ENCODE results near the gene EXOC4. TPM values are rescaled to one million over a fixed set of nuclear protein-coding genes. Genes with fewer than 3 reads are reported as not detected.

The EXOC4 gene
- total RNA-seq, 2 donors from 2014 or later: 52.4 to 74.0 TPM

- no peaks in the 10 kb centered on the region for H3K9me3 Mint-ChIP-seq
- no peak for DNase-seq (ENCODE audit: low spot score in 2 of 2)
- H3K36me3 Mint-ChIP-seq: no peaks in the 10 kb centered on the region
- no peak overlapping the region for H3K27ac Mint-ChIP-seq
- ATAC-seq: no peak
These were observed 250.1 kb downstream of the EXOC4 start for GRCh38 chr7:133502972-133503371.

GRCh38 chr7:133504825-133505224 is 251.9 kb downstream of the EXOC4 start:
- no peak for DNase-seq (ENCODE audit: low spot score in 2 of 2)
- no peak overlapping the region for H3K27ac Mint-ChIP-seq
- peaks cover 9 to 11% of the 10 kb centered on the region in 2 donors for H3K36me3 Mint-ChIP-seq
- ATAC-seq: no peak
- H3K9me3 Mint-ChIP-seq: peaks cover 4 to 9% of the 10 kb centered on the region in 2 donors

- no peak overlapping the region for H3K27ac Mint-ChIP-seq
- H3K36me3 Mint-ChIP-seq: peaks cover 9 to 24% of the 10 kb centered on the region in 2 donors
- ATAC-seq: no peak
- peaks cover 8 to 17% of the 10 kb centered on the region in 2 donors for H3K9me3 Mint-ChIP-seq
- no peak for DNase-seq (ENCODE audit: low spot score in 2 of 2)
These were observed 256.9 kb downstream of the EXOC4 start for GRCh38 chr7:133509822-133510221.

- H3K36me3 Mint-ChIP-seq: peaks cover 9 to 24% of the 10 kb centered on the region in 2 donors
- no peak for DNase-seq (ENCODE audit: low spot score in 2 of 2)
- H3K9me3 Mint-ChIP-seq: peaks cover 8 to 17% of the 10 kb centered on the region in 2 donors
- ATAC-seq: no peak
- H3K27ac Mint-ChIP-seq: no peak overlapping the region
These were observed 257.6 kb downstream of the EXOC4 start for GRCh38 chr7:133510326-133511055.

GRCh38 chr7:133511252-133511651 is 258.4 kb downstream of the EXOC4 start:
- Mint-ChIP-seq H3K9me3 (peaks cover 8 to 17% of the 10 kb centered on the region in 2 donors), H3K36me3 (peaks cover 9 to 24% of the 10 kb centered on the region in 2 donors), H3K27ac (no peak overlapping the region)
- DNase-seq (ENCODE audit: low spot score in 2 of 2): no peak
- no peak for ATAC-seq

- no peak overlapping the region for H3K27ac Mint-ChIP-seq
- H3K9me3 Mint-ChIP-seq: peaks cover 8 to 17% of the 10 kb centered on the region in 2 donors
- ATAC-seq (no peak), DNase-seq (ENCODE audit: low spot score in 2 of 2) (no peak)
- H3K36me3 Mint-ChIP-seq: peaks cover 9 to 24% of the 10 kb centered on the region in 2 donors
These were observed 258.8 kb downstream of the EXOC4 start for GRCh38 chr7:133511708-133512107.

- Mint-ChIP-seq H3K27ac (peak overlapping the region in 1 of 2 donors; percentile 79), H3K9me3 (peaks cover 13 to 17% of the 10 kb centered on the region in 2 donors), H3K36me3 (peaks cover 10 to 24% of the 10 kb centered on the region in 2 donors)
- DNase-seq (ENCODE audit: low spot score in 2 of 2) (no peak), ATAC-seq (no peak)
These were observed 259.7 kb downstream of the EXOC4 start for GRCh38 chr7:133512560-133512959.

GRCh38 chr7:133513608-133514007 is 260.7 kb downstream of the EXOC4 start:
- Mint-ChIP-seq H3K36me3 (peaks cover 8 to 19% of the 10 kb centered on the region in 2 donors), H3K27ac (no peak overlapping the region), H3K9me3 (peaks cover 9 to 11% of the 10 kb centered on the region in 2 donors)
- DNase-seq (ENCODE audit: low spot score in 2 of 2) (no peak), ATAC-seq (no peak)

GRCh38 chr7:133514551-133514950 is 261.7 kb downstream of the EXOC4 start:
- Mint-ChIP-seq H3K27ac (no peak overlapping the region), H3K9me3 (peaks cover 9 to 10% of the 10 kb centered on the region in 2 donors), H3K36me3 (peaks cover 5 to 16% of the 10 kb centered on the region in 2 donors)
- DNase-seq (ENCODE audit: low spot score in 2 of 2) (no peak), ATAC-seq (no peak)

GRCh38 chr7:133517766-133518165 is 264.9 kb downstream of the EXOC4 start:
- peak in 1 of 2 donors; percentile 7 for ATAC-seq
- H3K36me3 Mint-ChIP-seq: peaks cover 5 to 6% of the 10 kb centered on the region in 2 donors

GRCh38 chr7:133518718-133519117 is 265.8 kb downstream of the EXOC4 start:
- Mint-ChIP-seq H3K9me3 (peaks cover 0 to 6% of the 10 kb centered on the region in 2 donors), H3K27ac (no peak overlapping the region), H3K36me3 (peaks cover 5 to 6% of the 10 kb centered on the region in 2 donors)
- DNase-seq (ENCODE audit: low spot score in 2 of 2): no peak
- no peak for ATAC-seq

More at GRCh38 chr7:133517766-133518165, 264.9 kb downstream of the EXOC4 start:
- peaks cover 0 to 6% of the 10 kb centered on the region in 2 donors for H3K9me3 Mint-ChIP-seq
- no peak overlapping the region for H3K27ac Mint-ChIP-seq
- DNase-seq (ENCODE audit: low spot score in 2 of 2): no peak

- no peak for DNase-seq (ENCODE audit: low spot score in 2 of 2)
- no peak overlapping the region for H3K27ac Mint-ChIP-seq
- H3K9me3 Mint-ChIP-seq: peaks cover 0 to 6% of the 10 kb centered on the region in 2 donors
- ATAC-seq: no peak
- H3K36me3 Mint-ChIP-seq: peaks cover 5 to 6% of the 10 kb centered on the region in 2 donors
These were observed 267.4 kb downstream of the EXOC4 start for GRCh38 chr7:133520248-133520647.

GRCh38 chr7:133522501-133522900 is 269.6 kb downstream of the EXOC4 start:
- H3K9me3 Mint-ChIP-seq: no peaks in the 10 kb centered on the region
- H3K27ac Mint-ChIP-seq: no peak overlapping the region
- ATAC-seq (no peak), DNase-seq (ENCODE audit: low spot score in 2 of 2) (no peak)
- peaks cover 5 to 6% of the 10 kb centered on the region in 2 donors for H3K36me3 Mint-ChIP-seq

GRCh38 chr7:133528796-133529195 is 275.9 kb downstream of the EXOC4 start:
- DNase-seq (ENCODE audit: low spot score in 2 of 2): no peak
- Mint-ChIP-seq H3K9me3 (no peaks in the 10 kb centered on the region), H3K36me3 (peaks cover 0 to 5% of the 10 kb centered on the region in 2 donors), H3K27ac (no peak overlapping the region)
- ATAC-seq: no peak

GRCh38 chr7:133529861-133530260 is 277.0 kb downstream of the EXOC4 start:
- ATAC-seq: no peak
- H3K27ac Mint-ChIP-seq: no peak overlapping the region
- H3K9me3 Mint-ChIP-seq: no peaks in the 10 kb centered on the region

GRCh38 chr7:133530682-133531081 is 277.8 kb downstream of the EXOC4 start:
- Mint-ChIP-seq H3K9me3 (no peaks in the 10 kb centered on the region), H3K27ac (no peak overlapping the region), H3K36me3 (peaks cover 0 to 5% of the 10 kb centered on the region in 2 donors)
- no peak for ATAC-seq
- DNase-seq (ENCODE audit: low spot score in 2 of 2): no peak

More at GRCh38 chr7:133529861-133530260, 277.0 kb downstream of the EXOC4 start:
- DNase-seq (ENCODE audit: low spot score in 2 of 2): no peak
- peaks cover 0 to 5% of the 10 kb centered on the region in 2 donors for H3K36me3 Mint-ChIP-seq

GRCh38 chr7:133534816-133535215 is 281.9 kb downstream of the EXOC4 start:
- no peak for DNase-seq (ENCODE audit: low spot score in 2 of 2)
- Mint-ChIP-seq H3K27ac (no peak overlapping the region), H3K9me3 (no peaks in the 10 kb centered on the region), H3K36me3 (peaks cover 0 to 1% of the 10 kb centered on the region in 2 donors)
- ATAC-seq: no peak

GRCh38 chr7:133535308-133535707 is 282.4 kb downstream of the EXOC4 start:
- Mint-ChIP-seq H3K27ac (no peak overlapping the region), H3K9me3 (no peaks in the 10 kb centered on the region), H3K36me3 (no peaks in the 10 kb centered on the region)
- ATAC-seq (no peak), DNase-seq (ENCODE audit: low spot score in 2 of 2) (no peak)

Measured in activated naive CD4-positive, alpha-beta T cell treated with anti-CD3 and anti-CD28 coated beads, Interleukin-2, amount 50 U/mL, for 72 hours (primary cell).